Epithelial cell of esophagus (primary cell): ENCODE results near the gene HOXB8.

ENCODE experiments used
- DNase-seq: peaks from one replicate; pipeline ENCODE4 v3.0.0; 2010; ENCODE audit warnings: low read depth
- H3K4me3 ChIP-seq: 2 replicates; pipeline ENCODE4 v1.5.1; 2011; ENCODE audit warnings: mild to moderate bottlenecking, low read length, control low read depth
- TF ChIP-seq, protein P1 (sequence below): IDR thresholded peaks from 2 replicates; pipeline ENCODE4 v1.5.1; 2011; ENCODE audit warnings: low read depth, mild to moderate bottlenecking, low read length, control low read depth, inconsistent platforms; ENCODE audit not compliant: insufficient read depth; ENCODE audit errors: missing control alignments

HOXB8 gene

DNA sequence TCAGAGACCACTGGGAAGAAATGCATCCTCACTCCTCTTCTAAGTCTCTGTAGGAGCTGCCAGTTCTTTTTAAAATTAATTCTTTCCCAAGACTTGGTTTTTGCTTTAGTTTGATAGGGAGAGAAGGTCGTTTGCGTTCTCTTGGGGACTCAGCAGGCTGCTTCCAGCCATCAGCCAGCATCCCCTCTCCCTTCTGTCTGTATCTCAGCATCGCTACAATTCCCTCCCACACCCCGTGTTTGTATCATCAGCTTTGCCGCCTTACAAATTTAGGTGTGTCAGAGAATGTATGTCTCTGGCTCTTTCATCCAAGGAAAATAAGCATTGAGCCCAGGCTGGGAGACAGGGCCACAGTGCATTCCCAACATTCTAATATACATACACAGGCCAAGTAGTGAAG lies 15.7 kb downstream of the HOXB8 start:
- H3K4me3 ChIP-seq = no peak overlapping the region
- no peak for DNase-seq
- TF ChIP-seq, protein P1, sequence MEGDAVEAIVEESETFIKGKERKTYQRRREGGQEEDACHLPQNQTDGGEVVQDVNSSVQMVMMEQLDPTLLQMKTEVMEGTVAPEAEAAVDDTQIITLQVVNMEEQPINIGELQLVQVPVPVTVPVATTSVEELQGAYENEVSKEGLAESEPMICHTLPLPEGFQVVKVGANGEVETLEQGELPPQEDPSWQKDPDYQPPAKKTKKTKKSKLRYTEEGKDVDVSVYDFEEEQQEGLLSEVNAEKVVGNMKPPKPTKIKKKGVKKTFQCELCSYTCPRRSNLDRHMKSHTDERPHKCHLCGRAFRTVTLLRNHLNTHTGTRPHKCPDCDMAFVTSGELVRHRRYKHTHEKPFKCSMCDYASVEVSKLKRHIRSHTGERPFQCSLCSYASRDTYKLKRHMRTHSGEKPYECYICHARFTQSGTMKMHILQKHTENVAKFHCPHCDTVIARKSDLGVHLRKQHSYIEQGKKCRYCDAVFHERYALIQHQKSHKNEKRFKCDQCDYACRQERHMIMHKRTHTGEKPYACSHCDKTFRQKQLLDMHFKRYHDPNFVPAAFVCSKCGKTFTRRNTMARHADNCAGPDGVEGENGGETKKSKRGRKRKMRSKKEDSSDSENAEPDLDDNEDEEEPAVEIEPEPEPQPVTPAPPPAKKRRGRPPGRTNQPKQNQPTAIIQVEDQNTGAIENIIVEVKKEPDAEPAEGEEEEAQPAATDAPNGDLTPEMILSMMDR = no peak

DNA sequence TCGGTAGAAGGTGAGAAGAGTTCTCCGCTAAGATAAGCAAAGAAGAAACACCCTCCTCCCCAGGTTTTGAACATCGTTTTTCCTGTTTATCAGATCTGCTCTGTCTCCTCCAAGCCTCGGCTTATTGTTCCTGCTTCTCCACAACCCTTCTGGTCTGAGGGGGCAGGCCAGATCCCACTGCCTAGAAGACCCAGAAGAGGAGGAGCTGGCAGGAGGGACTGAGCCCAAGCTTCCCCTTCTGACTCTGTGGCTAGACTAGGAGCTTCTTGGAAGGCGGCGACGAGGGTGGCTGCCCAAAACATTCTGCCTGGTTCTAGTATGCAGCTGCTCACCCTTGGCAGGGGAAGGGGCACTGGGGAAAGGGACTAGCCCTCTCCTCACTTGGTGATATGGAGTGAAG lies 16.4 kb downstream of the HOXB8 start:
- TF ChIP-seq, protein P1 = no peak
- no peak overlapping the region for H3K4me3 ChIP-seq
- no peak for DNase-seq

DNA sequence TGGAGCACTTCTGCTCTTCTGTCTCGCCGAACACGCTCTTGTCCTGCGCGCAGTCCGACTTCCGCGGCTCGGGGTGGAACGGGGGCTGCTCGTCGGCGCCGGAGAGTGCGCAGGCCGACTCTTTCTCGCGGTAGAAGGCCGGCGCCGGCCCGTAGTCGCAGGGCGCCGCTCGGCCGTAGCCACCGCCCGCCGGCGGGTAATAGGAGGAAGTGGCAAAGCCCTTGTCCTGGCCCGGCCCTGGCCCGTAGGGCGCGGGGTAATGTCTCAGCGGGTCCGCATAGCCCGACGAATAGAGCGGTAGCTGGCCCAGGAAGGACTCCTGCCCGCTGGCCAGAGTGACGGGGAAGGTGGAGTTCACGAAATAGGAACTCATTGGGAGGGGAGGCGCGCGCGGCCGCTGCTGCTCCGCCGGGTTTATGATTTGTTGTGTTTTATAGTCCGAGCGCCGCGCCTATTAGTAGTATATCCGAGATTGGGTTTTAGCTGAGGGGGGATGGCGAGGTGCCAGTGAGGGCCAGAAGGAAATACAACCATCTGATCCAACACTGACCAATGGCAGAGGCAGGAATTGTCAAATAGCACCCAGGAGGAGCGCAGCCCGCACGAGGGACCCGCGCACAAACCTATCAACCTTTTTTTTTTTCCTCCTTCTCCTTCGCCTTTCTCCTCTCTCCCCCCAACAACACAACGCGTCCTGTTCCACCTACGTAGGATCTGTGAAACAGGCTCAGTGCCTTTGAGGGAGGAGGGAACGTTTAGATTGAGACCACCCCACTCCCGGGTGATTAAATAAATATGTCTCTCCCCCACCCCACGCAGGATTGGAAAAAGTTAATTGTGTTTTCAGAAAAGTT lies 17.1 kb downstream of the HOXB8 start:
- TF ChIP-seq, protein P1 = no peak
- no peak for DNase-seq

DNA sequence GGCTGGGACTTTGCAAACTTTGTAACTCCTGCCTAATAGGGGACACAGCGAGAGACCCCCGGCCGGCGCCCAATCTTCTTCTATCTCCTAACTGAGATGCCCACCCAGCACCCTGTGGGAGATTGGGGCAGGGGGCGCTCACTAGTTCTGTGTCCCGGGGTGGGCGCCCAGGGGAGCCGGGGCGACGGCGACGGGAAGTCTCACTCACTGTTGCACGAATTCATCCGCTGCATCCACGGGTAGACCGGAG lies 17.6 kb downstream of the HOXB8 start:
- TF ChIP-seq, protein P1 = no peak
- no peak overlapping the region for H3K4me3 ChIP-seq
- no peak for DNase-seq

More for the DNA sequence above, 17.1 kb downstream of the HOXB8 start:
- H3K4me3 ChIP-seq = no peak overlapping the region

DNA sequence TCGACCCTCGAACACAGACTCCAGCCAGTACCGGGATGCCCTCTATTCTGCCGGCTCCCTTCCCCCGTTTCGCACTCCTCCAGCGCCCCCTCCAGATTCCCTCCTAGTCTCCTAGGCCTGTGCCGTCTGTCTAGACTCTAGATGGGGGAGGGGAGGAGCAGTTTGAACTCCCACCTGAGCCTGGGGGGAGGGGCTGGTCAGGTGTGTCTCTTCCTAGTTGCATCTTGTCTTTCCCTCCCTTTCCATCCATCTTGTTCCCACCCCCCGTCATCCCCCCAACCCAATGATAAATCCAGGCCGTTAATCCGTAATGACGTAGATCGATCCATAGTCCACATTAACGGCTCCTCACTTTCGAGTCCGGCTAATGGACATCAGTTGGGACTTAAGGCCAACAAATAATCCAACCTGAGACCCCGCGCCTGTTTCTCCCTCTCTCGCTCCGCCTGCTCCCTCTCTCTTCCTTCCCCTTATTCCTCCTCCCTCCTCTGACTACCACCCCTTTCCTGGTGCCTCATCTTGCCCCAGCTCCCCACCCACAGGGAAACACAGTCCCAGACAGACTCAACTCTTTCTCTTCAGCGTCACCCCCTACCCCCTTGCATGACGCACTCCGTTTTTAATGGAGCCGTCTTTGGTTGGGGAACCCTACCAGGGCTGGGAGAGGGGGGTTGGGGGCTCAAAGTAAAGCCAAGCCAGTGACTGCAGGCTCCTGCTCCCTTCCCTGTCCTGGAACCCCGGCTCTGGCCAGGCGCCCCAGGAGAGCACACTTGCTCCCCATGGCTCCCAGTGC lies 18.2 kb downstream of the HOXB8 start:
- DNase-seq = no peak
- H3K4me3 ChIP-seq = no peak overlapping the region
- TF ChIP-seq, protein P1 = no peak

DNA sequence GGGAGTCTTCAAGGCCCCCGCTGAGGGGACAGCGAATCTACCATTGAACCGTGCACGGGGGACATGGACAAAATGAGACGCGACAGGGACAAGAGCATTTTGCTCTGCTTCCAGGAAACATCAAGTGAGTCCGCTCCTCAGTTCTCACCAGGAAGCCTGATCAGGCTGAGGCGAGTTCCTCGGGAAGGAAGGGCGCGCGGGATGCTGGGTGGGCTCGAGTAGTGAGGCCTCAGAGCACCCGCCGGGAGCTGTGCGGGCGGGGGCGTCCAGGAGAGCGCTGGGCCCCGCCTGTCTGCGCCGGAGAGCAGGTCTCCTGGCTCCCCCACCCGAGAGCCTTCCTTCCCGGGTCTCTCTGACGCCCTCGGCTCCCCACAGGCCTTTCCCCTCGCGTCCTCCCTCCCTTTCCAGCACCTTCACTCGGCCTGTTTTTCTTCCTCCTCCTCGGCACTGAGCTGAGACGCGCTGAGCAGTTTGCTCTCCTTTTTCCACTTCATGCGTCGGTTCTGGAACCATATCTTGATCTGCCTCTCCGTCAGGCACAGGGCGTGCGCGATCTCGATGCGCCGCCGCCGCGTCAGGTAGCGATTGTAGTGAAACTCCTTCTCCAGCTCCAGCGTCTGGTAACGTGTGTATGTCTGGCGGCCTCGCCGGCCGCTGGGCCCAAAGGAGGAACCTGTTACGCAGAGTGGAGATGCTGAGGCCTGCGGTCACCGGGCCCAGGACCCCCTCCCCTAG lies 18.9 kb downstream of the HOXB8 start:
- TF ChIP-seq, protein P1 = no peak
- DNase-seq = no peak
- no peak overlapping the region for H3K4me3 ChIP-seq
